GM19238 (cell line): ENCODE measurements around the gene OR14K1.
"Not testable (repeated sequence)": the region's sequence is repeated elsewhere in the genome, so short reads cannot be mapped to it uniquely, and the experiment has no call there.

ENCODE experiments used
- DNase-seq: peaks from one replicate; pipeline ENCODE4 v3.0.0; 2011; ENCODE audit warnings: low spot score; ENCODE audit not compliant: insufficient read length

OR14K1 gene, protein sequence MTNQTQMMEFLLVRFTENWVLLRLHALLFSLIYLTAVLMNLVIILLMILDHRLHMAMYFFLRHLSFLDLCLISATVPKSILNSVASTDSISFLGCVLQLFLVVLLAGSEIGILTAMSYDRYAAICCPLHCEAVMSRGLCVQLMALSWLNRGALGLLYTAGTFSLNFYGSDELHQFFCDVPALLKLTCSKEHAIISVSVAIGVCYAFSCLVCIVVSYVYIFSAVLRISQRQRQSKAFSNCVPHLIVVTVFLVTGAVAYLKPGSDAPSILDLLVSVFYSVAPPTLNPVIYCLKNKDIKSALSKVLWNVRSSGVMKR

GRCh38 chr1:247738315-247738714, at the start of gene OR14K1:
OR14K1 (plus strand) TSS chr1:247738615; CDS start chr1:247738615, 0 bp downstream.
- no peak for DNase-seq

DNA sequence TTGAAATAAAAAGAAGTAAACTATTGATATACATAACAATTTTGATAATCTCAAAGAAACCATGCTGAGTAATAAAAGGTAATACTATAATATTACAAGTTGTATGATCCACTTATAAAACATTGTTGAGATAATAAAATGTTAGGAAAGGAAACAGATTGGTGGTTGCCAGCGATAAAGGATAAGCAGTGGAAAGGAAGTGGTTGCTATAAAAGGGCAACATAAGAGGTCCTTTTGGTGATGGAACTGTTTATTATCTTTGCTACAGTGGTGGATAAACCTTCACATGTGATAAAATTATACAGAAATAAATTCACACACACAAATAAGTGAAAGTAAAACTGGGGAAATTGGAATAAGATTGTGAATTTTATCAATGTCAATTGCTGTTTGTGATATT, 37.1 kb upstream of the OR14K1 start:
- no peak for DNase-seq

DNA sequence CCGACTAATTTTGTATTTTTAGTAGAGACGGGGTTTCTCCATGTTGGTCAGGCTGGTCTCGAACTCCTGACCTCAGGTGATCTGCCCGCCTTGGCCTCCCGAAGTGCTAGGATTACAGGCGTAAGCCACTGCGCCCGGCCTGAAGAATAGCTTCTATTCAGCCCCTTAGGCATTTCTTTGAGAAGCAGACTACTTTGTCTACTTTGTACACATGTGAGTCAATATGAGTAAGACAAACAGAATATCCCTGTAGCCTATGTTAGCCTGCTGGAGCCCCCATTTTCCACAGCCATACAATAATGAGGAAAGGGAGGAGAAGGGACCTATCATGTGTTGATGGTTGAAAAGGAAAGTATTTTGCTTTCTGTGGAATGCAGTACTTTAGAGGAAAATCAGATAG, 27.7 kb upstream of the OR14K1 start:
- not testable (repeated sequence) for DNase-seq

DNA sequence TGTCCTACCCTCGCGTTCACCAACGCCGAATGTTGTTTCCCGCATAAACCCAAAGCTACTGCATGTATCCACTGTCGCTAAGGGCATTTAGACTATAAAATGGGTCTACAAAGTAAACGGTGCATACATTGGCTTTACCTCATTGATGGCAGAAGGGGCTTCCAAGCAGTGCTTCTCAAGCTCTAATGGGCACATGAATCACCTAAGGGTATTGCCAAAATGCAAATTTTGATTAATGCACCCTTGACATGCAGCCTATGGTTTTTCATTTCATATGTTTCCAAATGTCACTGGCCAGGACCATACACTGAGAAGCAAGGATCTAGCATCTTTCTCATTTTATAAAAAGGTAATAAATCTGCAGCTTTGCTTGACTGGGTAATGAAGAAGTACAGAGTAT, 24.7 kb upstream of the OR14K1 start:
- no peak for DNase-seq

GRCh38 chr1:247716546-247716945, 21.9 kb upstream of the OR14K1 start, which contains the start of gene OR6F1:
OR6F1 (minus strand) TSS chr1:247716646; CDS start chr1:247712755, 3,891 bp downstream.
- no peak for DNase-seq

DNA sequence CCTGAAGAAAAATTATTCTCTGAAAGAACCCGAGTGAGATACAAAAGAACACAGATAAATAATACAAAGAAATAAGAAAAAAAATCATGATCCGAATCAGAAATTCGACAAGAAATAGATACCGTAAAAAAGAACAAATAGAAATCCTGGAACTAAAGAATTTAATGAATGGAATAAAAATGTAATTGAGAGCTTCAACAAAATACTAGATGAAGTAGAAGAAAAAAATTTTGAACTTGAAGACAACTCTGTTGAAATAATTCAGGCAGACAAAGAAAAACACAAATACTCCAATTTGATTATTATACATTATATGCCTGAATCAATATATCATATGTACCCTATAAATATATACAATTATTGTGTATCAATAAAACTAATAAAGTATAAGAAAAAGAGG, 17.2 kb upstream of the OR14K1 start:
- no peak for DNase-seq

DNA sequence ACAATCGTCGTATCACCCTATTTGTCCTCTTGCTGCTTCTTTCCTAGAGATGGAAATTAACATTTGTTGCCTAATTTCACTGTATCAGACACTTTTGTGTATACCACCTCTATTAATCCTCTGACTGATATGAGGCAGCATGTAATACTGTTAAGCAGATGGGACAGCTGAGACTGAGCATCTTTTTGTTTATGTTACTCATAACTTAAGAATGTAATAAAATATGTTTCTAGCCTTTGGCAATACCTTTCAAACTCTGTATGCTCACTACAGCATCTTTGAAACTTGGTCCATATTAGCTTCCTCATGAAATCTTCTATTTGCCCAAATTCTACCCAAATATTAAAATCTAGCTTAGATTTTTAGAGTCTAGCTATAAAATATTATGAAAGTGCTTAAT, 2.3 kb downstream of the OR14K1 start:
- no peak for DNase-seq

GRCh38 chr1:247741756-247742155, 3.3 kb downstream of the OR14K1 start:
- DNase-seq: no peak

DNA sequence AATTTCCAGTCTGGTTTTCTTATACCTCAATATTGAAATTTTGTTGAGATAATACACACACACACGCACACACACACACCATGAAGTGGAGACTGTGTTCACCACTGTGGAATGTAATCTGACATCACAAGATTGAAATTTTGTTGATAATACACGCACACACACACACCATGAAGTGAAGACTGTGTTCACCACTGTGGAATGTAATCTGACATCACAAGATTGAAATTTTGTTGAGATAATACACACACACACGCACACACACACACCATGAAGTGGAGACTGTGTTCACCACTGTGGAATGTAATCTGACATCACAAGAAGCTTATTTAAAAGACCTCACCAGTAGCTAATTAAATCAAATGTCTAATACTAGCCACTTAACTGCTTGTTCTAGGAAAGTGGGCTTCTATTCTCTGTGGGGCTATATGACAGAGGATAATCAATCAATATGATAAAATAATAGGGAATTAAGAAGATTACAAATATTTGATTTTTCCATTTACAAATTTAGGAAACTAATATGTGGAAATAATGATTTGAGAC, 3.9 kb downstream of the OR14K1 start:
- DNase-seq: not testable (repeated sequence)

DNA sequence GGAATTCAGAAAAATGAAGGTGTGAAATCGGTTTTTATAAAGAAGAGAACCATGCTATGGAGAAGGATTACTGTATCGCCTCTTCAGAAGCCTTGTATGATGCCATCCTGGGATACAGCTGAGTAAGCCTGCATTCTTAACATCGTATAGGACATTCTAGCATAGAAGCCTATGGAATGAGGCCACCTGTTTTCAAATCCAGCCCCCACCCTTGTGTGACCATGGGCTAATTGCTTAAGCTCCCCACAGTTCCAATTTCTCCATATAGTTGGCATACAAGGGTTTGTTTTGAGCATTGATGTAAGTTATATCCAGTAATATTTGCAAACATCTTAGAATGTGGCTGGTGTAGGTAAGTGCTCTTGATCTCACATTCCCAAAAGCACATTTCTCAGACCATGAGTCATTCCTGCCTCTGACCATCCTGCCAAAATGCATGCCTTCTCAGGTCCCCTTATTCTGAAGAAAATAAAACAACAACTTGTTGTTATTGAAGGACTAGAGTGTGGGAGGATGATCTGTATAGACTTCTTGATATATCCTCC, 8.0 kb downstream of the OR14K1 start:
- DNase-seq: no peak

DNA sequence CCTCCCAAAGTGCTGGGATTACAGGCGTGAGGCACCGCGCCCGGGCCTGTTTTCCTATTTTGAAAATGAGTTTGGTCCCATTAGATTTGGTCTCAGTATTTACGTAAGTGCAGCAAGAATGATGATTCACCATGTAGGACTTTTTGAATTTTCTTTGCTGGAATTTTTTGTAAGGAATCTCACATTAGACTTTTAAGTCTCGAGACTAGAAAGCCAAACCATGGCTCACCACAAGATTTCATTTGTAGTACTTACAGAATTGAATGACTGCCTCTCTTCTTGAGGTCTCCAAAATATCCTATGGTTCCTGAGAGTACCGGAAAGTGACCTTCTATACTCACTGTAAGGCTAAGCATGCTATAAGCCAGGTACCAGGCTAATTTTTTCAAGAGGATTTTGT, 9.2 kb downstream of the OR14K1 start:
- no peak for DNase-seq

GRCh38 chr1:247748041-247748440, 9.6 kb downstream of the OR14K1 start, which contains the start of gene OR14A2:
OR14A2 (minus strand) TSS chr1:247748141.
- DNase-seq: no peak

GRCh38 chr1:247749870-247750269, 11.5 kb downstream of the OR14K1 start:
- no peak for DNase-seq

- DNase-seq: not testable (repeated sequence)
Measured at GRCh38 chr1:247754311-247754710, 15.9 kb downstream of the OR14K1 start.

GRCh38 chr1:247760456-247760855, 22.0 kb downstream of the OR14K1 start, which contains the start of gene OR1C1:
OR1C1 (minus strand) TSS chr1:247760556; CDS start chr1:247758406, 2,150 bp downstream.
- DNase-seq: no peak

DNA sequence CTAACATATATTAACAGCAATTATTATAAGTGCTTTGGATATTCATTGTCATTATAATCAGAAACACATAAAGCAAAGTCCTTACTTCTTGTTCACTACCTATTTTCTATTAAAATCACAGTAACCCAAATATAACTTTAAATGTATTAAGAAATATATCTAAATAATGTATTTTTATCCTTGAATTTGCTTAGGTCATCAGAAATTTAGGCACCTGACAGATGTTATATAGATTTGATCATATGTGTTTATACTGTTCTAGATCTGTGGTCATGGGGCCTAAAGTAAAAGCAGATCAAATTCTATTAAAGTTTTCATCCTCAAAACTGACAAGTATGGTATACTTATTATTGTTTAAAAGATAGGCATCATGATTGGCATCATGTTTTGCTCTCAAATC, 31.2 kb downstream of the OR14K1 start:
- no peak for DNase-seq
